ENCODE results near the gene SELENOV. TPM values are rescaled to one million over a fixed set of nuclear protein-coding genes. Genes with fewer than 3 reads are reported as not detected.
A peak's percentile ranks its signal among the peaks of the same experiment; 100 is the strongest.

Gene SELENOV
- total RNA-seq, 2 experiments from 2014 or later, result not detected

GRCh38 chr19:39540333-39540673 lies 25.4 kb downstream of the SELENOV start:
- intact Hi-C loops (cut with DNase I, micrococcal nuclease), result loop anchor here (1.0 to 10.0 kb wide), 9 partner anchors 8 to 418 kb away; partner anchors contain the start of genes FBL (in 2 of the 2), EID2B (in 1 of the 2), PLEKHG2 (in 1 of the 2) and SUPT5H (in 1 of the 2)
- Mint-ChIP-seq H3K4me1 (peaks cover 57% of the 10 kb centered on the region), H3K36me3 (ENCODE audit: low read depth) (peaks cover 13% of the 10 kb centered on the region), H3K27me3 (no peaks in the 10 kb centered on the region), H3K4me3 (peak overlapping the region; percentile 84), H3K27ac (peak overlapping the region; percentile 94), H3K9me3 (ENCODE audit: low read depth) (no peaks in the 10 kb centered on the region)
- DNase-seq (no peak), ATAC-seq (no peak)
- ChIA-PET POLR2A (no interaction called here), CTCF (interaction anchor here (0.9 to 3.7 kb wide), 7 partner anchors 11 to 137 kb away, joined by 3 to 25 read pairs (median 5); no protein-coding TSS in a partner anchor)

GRCh38 chr19:39542206-39542605 lies 27.3 kb downstream of the SELENOV start:
- peaks cover 64% of the 10 kb centered on the region for H3K4me1 Mint-ChIP-seq
- H3K4me3 Mint-ChIP-seq, result no peak overlapping the region
- DNase-seq, result no peak
- peaks cover 11% of the 10 kb centered on the region for H3K36me3 Mint-ChIP-seq (ENCODE audit: low read depth)
- POLR2A ChIA-PET, result no interaction called here
- intact Hi-C loops (cut with DNase I, micrococcal nuclease), result loop anchor here in 1 of 2 experiments (5.0 to 10.0 kb wide), 2 partner anchors 135 to 303 kb away; partner anchors contain the start of gene FBL
- no peaks in the 10 kb centered on the region for H3K9me3 Mint-ChIP-seq (ENCODE audit: low read depth)
- peak overlapping the region; percentile 60 for H3K27ac Mint-ChIP-seq
- no peaks in the 10 kb centered on the region for H3K27me3 Mint-ChIP-seq
- ATAC-seq, result no peak
- CTCF ChIA-PET, result interaction anchor here (1.2 to 3.7 kb wide), 7 partner anchors 9 to 131 kb away, joined by 3 to 25 read pairs (median 5); no protein-coding TSS in a partner anchor

GRCh38 chr19:39543477-39543857 lies 28.5 kb downstream of the SELENOV start:
- DNase-seq, result no peak
- no peak overlapping the region for H3K4me3 Mint-ChIP-seq
- H3K36me3 Mint-ChIP-seq (ENCODE audit: low read depth), result peaks cover under 1% of the 10 kb centered on the region
- no peaks in the 10 kb centered on the region for H3K27me3 Mint-ChIP-seq
- peak; percentile 13 for ATAC-seq
- peaks cover 53% of the 10 kb centered on the region for H3K4me1 Mint-ChIP-seq
- ChIA-PET POLR2A (interaction anchor here (1.0 kb wide), 1 partner anchor 108 kb away, joined by 4 read pairs; the partner anchor contains the start of gene RPS16), CTCF (interaction anchor here (1.2 to 3.7 kb wide), 6 partner anchors 8 to 129 kb away, joined by 3 to 25 read pairs (median 7); no protein-coding TSS in a partner anchor)
- H3K9me3 Mint-ChIP-seq (ENCODE audit: low read depth), result no peaks in the 10 kb centered on the region
- intact Hi-C loops (cut with DNase I, micrococcal nuclease), result loop anchor here in 1 of 2 experiments (5.0 to 10.0 kb wide), 2 partner anchors 134 to 301 kb away; partner anchors contain the start of gene FBL
- peak overlapping the region; percentile 28 for H3K27ac Mint-ChIP-seq

- ATAC-seq (peak; percentile 28), DNase-seq (peak; percentile 37)
- no peaks in the 10 kb centered on the region for H3K27me3 Mint-ChIP-seq
- ChIA-PET CTCF (interaction anchor here (0.5 to 2.2 kb wide), 5 partner anchors 11 to 140 kb away, joined by 3 to 8 read pairs (median 4); partner anchors contain the start of gene EID2B), POLR2A (no interaction called here)
- intact Hi-C loops (cut with DNase I, micrococcal nuclease), result loop anchor here in 1 of 2 experiments (5.0 to 10.0 kb wide), 2 partner anchors 133 to 300 kb away; partner anchors contain the start of gene FBL
- H3K27ac Mint-ChIP-seq, result peak overlapping the region; percentile 62
- peaks cover 49% of the 10 kb centered on the region for H3K4me1 Mint-ChIP-seq
- H3K36me3 Mint-ChIP-seq (ENCODE audit: low read depth), result no peaks in the 10 kb centered on the region
- H3K4me3 Mint-ChIP-seq, result no peak overlapping the region
- H3K9me3 Mint-ChIP-seq (ENCODE audit: low read depth), result no peaks in the 10 kb centered on the region
Measured at GRCh38 chr19:39544226-39544903, 29.4 kb downstream of the SELENOV start.

- intact Hi-C loops (cut with DNase I, micrococcal nuclease), result loop anchor here in 1 of 2 experiments (5.0 to 10.0 kb wide), 2 partner anchors 132 to 300 kb away; partner anchors contain the start of gene FBL
- no peak for DNase-seq
- H3K4me1 Mint-ChIP-seq, result peaks cover 49% of the 10 kb centered on the region
- ChIA-PET POLR2A (no interaction called here), CTCF (interaction anchor here (0.6 to 5.3 kb wide), 7 partner anchors 11 to 140 kb away, joined by 3 to 33 read pairs (median 4); partner anchors contain the start of gene EID2B)
- peak overlapping the region; percentile 62 for H3K27ac Mint-ChIP-seq
- no peaks in the 10 kb centered on the region for H3K9me3 Mint-ChIP-seq (ENCODE audit: low read depth)
- ATAC-seq, result no peak
- H3K27me3 Mint-ChIP-seq, result no peaks in the 10 kb centered on the region
- H3K4me3 Mint-ChIP-seq, result no peak overlapping the region
- H3K36me3 Mint-ChIP-seq (ENCODE audit: low read depth), result no peaks in the 10 kb centered on the region
Measured at GRCh38 chr19:39544911-39545310, 30.0 kb downstream of the SELENOV start.

GRCh38 chr19:39546599-39546998 lies 31.7 kb downstream of the SELENOV start:
- POLR2A ChIA-PET, result no interaction called here
- ATAC-seq, result no peak

GRCh38 chr19:39550197-39550596 lies 35.3 kb downstream of the SELENOV start:
- Mint-ChIP-seq H3K36me3 (ENCODE audit: low read depth) (no peaks in the 10 kb centered on the region), H3K4me1 (peaks cover 16% of the 10 kb centered on the region), H3K9me3 (ENCODE audit: low read depth) (no peaks in the 10 kb centered on the region), H3K27me3 (no peaks in the 10 kb centered on the region), H3K27ac (no peak overlapping the region), H3K4me3 (no peak overlapping the region)
- intact Hi-C loops (cut with DNase I, micrococcal nuclease), result loop anchor here in 1 of 2 experiments (5.0 to 10.0 kb wide), 2 partner anchors 77 to 215 kb away; no protein-coding TSS in a partner anchor
- CTCF ChIA-PET, result interaction anchor here (1.2 to 6.5 kb wide), 3 partner anchors 115 to 123 kb away, joined by 3 to 88 read pairs (median 33); no protein-coding TSS in a partner anchor
- DNase-seq, result no peak
- POLR2A ChIA-PET, result no interaction called here
- ATAC-seq, result no peak

More at GRCh38 chr19:39546599-39546998, 31.7 kb downstream of the SELENOV start:
- Mint-ChIP-seq H3K4me1 (peaks cover 41% of the 10 kb centered on the region), H3K4me3 (no peak overlapping the region), H3K9me3 (ENCODE audit: low read depth) (no peaks in the 10 kb centered on the region), H3K36me3 (ENCODE audit: low read depth) (no peaks in the 10 kb centered on the region), H3K27ac (no peak overlapping the region), H3K27me3 (no peaks in the 10 kb centered on the region)
- DNase-seq, result peak; percentile 26
- CTCF ChIA-PET, result interaction anchor here (0.6 to 5.3 kb wide), 4 partner anchors 102 to 126 kb away, joined by 3 to 33 read pairs (median 4); partner anchors contain the start of gene RPS16
- intact Hi-C loops (cut with DNase I, micrococcal nuclease), result loop anchor here in 1 of 2 experiments (10.0 kb wide), 1 partner anchor 298 kb away; the partner anchor contains the start of gene FBL

GRCh38 chr19:39553082-39553652 lies 38.2 kb downstream of the SELENOV start:
- Mint-ChIP-seq H3K27me3 (no peaks in the 10 kb centered on the region), H3K4me1 (peaks cover 15% of the 10 kb centered on the region), H3K9me3 (ENCODE audit: low read depth) (no peaks in the 10 kb centered on the region), H3K4me3 (no peak overlapping the region), H3K36me3 (ENCODE audit: low read depth) (no peaks in the 10 kb centered on the region), H3K27ac (peak overlapping the region; percentile 11)
- intact Hi-C loops (cut with DNase I, micrococcal nuclease), result loop anchor here in 1 of 2 experiments (5.0 to 10.0 kb wide), 2 partner anchors 74 to 212 kb away; no protein-coding TSS in a partner anchor
- ChIA-PET POLR2A (interaction anchor here (0.7 to 1.2 kb wide), 2 partner anchors 10 to 117 kb away, joined by 3 to 5 read pairs; partner anchors contain the start of gene RPS16), CTCF (interaction anchor here (1.8 to 6.5 kb wide), 3 partner anchors 120 to 216 kb away, joined by 4 to 88 read pairs (median 5); no protein-coding TSS in a partner anchor)
- no peak for DNase-seq
- no peak for ATAC-seq

- CTCF ChIA-PET, result interaction anchor here (1.0 to 6.5 kb wide), 4 partner anchors 12 to 213 kb away, joined by 3 to 88 read pairs (median 4); no protein-coding TSS in a partner anchor
- H3K4me3 Mint-ChIP-seq, result no peak overlapping the region
- no peak for DNase-seq
- ATAC-seq, result no peak
- no peaks in the 10 kb centered on the region for H3K36me3 Mint-ChIP-seq (ENCODE audit: low read depth)
- intact Hi-C loops (cut with DNase I, micrococcal nuclease), result loop anchor here in 1 of 2 experiments (5.0 to 10.0 kb wide), 2 partner anchors 72 to 210 kb away; no protein-coding TSS in a partner anchor
- no peaks in the 10 kb centered on the region for H3K27me3 Mint-ChIP-seq
- peaks cover 29% of the 10 kb centered on the region for H3K4me1 Mint-ChIP-seq
- H3K27ac Mint-ChIP-seq, result no peak overlapping the region
- POLR2A ChIA-PET, result no interaction called here
- H3K9me3 Mint-ChIP-seq (ENCODE audit: low read depth), result no peaks in the 10 kb centered on the region
Measured at GRCh38 chr19:39554701-39555311, 39.9 kb downstream of the SELENOV start.

- DNase-seq, result no peak
- Mint-ChIP-seq H3K4me3 (no peak overlapping the region), H3K27me3 (no peaks in the 10 kb centered on the region), H3K36me3 (ENCODE audit: low read depth) (no peaks in the 10 kb centered on the region), H3K4me1 (peaks cover 29% of the 10 kb centered on the region), H3K9me3 (ENCODE audit: low read depth) (no peaks in the 10 kb centered on the region), H3K27ac (no peak overlapping the region)
- ChIA-PET POLR2A (no interaction called here), CTCF (interaction anchor here (0.6 to 6.5 kb wide), 2 partner anchors 93 to 118 kb away, joined by 3 to 88 read pairs; no protein-coding TSS in a partner anchor)
- ATAC-seq, result no peak
- intact Hi-C loops (cut with DNase I, micrococcal nuclease), result loop anchor here in 1 of 2 experiments (10.0 kb wide), 1 partner anchor 209 kb away; no protein-coding TSS in a partner anchor
Measured at GRCh38 chr19:39555883-39556282, 40.9 kb downstream of the SELENOV start.

All from activated CD4-positive, alpha-beta T cell treated with anti-CD3 and anti-CD28 coated beads for 36 hours (primary cell).